ENCODE measurements around the gene SCYGR8.

DNA sequence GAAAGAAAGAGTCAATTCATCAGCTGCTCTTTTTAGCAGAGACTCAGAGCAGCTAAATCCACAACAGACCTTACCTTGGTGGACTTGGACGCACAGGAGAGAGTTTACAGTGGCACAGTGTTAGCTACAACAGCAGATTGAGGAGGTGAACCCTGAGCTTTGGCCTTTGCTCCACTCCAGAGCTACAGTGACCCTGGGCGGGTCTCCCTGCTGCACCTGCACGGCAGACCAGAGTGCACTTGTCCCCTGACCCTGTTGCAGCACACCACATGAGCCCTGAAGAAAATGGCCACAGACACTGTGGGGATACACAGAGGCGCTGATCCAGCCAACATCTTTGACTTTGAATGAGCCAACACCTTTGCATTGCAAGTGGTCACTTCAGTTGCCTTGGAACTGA, 38.8 kb upstream of the SCYGR8 start:
- TF ChIP-seq, protein P1, sequence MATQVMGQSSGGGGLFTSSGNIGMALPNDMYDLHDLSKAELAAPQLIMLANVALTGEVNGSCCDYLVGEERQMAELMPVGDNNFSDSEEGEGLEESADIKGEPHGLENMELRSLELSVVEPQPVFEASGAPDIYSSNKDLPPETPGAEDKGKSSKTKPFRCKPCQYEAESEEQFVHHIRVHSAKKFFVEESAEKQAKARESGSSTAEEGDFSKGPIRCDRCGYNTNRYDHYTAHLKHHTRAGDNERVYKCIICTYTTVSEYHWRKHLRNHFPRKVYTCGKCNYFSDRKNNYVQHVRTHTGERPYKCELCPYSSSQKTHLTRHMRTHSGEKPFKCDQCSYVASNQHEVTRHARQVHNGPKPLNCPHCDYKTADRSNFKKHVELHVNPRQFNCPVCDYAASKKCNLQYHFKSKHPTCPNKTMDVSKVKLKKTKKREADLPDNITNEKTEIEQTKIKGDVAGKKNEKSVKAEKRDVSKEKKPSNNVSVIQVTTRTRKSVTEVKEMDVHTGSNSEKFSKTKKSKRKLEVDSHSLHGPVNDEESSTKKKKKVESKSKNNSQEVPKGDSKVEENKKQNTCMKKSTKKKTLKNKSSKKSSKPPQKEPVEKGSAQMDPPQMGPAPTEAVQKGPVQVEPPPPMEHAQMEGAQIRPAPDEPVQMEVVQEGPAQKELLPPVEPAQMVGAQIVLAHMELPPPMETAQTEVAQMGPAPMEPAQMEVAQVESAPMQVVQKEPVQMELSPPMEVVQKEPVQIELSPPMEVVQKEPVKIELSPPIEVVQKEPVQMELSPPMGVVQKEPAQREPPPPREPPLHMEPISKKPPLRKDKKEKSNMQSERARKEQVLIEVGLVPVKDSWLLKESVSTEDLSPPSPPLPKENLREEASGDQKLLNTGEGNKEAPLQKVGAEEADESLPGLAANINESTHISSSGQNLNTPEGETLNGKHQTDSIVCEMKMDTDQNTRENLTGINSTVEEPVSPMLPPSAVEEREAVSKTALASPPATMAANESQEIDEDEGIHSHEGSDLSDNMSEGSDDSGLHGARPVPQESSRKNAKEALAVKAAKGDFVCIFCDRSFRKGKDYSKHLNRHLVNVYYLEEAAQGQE (IDR thresholded peaks at IDR 0.05; ENCODE audit: insufficient read depth in 1 of 2, low read depth in 2 of 2, low read length in 1 of 2) = no peak
- TF ChIP-seq, protein P2, sequence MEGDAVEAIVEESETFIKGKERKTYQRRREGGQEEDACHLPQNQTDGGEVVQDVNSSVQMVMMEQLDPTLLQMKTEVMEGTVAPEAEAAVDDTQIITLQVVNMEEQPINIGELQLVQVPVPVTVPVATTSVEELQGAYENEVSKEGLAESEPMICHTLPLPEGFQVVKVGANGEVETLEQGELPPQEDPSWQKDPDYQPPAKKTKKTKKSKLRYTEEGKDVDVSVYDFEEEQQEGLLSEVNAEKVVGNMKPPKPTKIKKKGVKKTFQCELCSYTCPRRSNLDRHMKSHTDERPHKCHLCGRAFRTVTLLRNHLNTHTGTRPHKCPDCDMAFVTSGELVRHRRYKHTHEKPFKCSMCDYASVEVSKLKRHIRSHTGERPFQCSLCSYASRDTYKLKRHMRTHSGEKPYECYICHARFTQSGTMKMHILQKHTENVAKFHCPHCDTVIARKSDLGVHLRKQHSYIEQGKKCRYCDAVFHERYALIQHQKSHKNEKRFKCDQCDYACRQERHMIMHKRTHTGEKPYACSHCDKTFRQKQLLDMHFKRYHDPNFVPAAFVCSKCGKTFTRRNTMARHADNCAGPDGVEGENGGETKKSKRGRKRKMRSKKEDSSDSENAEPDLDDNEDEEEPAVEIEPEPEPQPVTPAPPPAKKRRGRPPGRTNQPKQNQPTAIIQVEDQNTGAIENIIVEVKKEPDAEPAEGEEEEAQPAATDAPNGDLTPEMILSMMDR (IDR thresholded peaks at IDR 0.05) = no peak
- no peak for TF ChIP-seq POLR2AphosphoS5 (IDR thresholded peaks at IDR 0.05; ENCODE audit: low read depth, low read length)
- no peak for TF ChIP-seq TCF7L2 (IDR thresholded peaks at IDR 0.05; ENCODE audit: low read depth, low read length)
- no peak for TF ChIP-seq SIN3A (IDR thresholded peaks at IDR 0.05; ENCODE audit: borderline replicate concordance, insufficient read depth, low read depth, low read length)

All from Panc1 (cell line).